OCI-LY3 (cell line): Measurements from ENCODE around the gene POPDC2.

Experiments
- H2AFZ ChIP-seq: fragments of 200-600, 300-600 bp; shearing (Covaris generic); 2 replicates; pipeline ENCODE4 v1.6.0; 2014; ENCODE audit warnings: antibody characterized with exemption, low read depth, low read length
- H3K27ac ChIP-seq: fragments of 200-600, 300-600 bp; sonication (generic); 2 replicates; pipeline ENCODE4 v1.5.1; 2014; ENCODE audit warnings: mild to moderate bottlenecking, low read length, moderate library complexity, mixed read lengths
- H3K27me3 ChIP-seq: fragments of 200-600, 300-600 bp; sonication (generic); 2 replicates; pipeline ENCODE4 v1.6.1; 2014; ENCODE audit warnings: low read depth, low read length, mixed read lengths
- H3K36me3 ChIP-seq: fragments of 200-600, 300-600 bp; sonication (generic); replicated peaks from 2 replicates; pipeline ENCODE3; 2014; ENCODE audit warnings: low read depth, low read length, mixed read lengths
- H3K4me1 ChIP-seq: fragments of 300-600, 200-600 bp; sonication (generic); 2 replicates; pipeline ENCODE4 v1.6.1; 2014; ENCODE audit warnings: low read length, mixed read lengths
- H3K4me2 ChIP-seq: fragments of 200-600, 300-600 bp; sonication (generic); 2 replicates; pipeline ENCODE4 v1.6.1; 2014; ENCODE audit warnings: low read length, mixed read lengths
- H3K4me3 ChIP-seq: fragments of 300-600, 200-600 bp; sonication (generic); 2 replicates; pipeline ENCODE4 v1.5.1; 2014; ENCODE audit warnings: antibody characterized with exemption, mild to moderate bottlenecking, low read length, moderate library complexity
- H3K79me2 ChIP-seq: fragments of 300-600, 200-600 bp; shearing (Covaris generic); 2 replicates; pipeline ENCODE4 v1.6.1; 2014; ENCODE audit warnings: mild to moderate bottlenecking, low read length, mixed read lengths
- H3K9ac ChIP-seq: fragments of 300-600, 200-600 bp; shearing (Covaris generic); 2 replicates; pipeline ENCODE4 v1.6.0; 2014; ENCODE audit warnings: mild to moderate bottlenecking, low read length, moderate library complexity
- H3K9me3 ChIP-seq: fragments of 200-600, 300-600 bp; shearing (Covaris generic); 2 replicates; pipeline ENCODE4 v1.6.1; 2014; ENCODE audit warnings: low read length, mixed read lengths; ENCODE audit not compliant: insufficient read depth
- H4K20me1 ChIP-seq: fragments of 200-600, 300-600 bp; sonication (generic); 2 replicates; pipeline ENCODE4 v1.6.1; 2016; ENCODE audit warnings: low read length, mixed read lengths; ENCODE audit not compliant: insufficient read depth
- EZH2phosphoT487 ChIP-seq: fragments of 200-600 bp; shearing (Covaris generic); IDR thresholded peaks from 2 replicates; pipeline ENCODE4 v1.6.1; 2018; ENCODE audit warnings: antibody characterized with exemption, mixed run types, low read depth
- TF ChIP-seq, protein P1 (sequence below): fragments of 200-600, 300-600 bp; sonication (generic); IDR thresholded peaks from 2 replicates; pipeline ENCODE4 v1.5.1; 2014; ENCODE audit warnings: antibody characterized with exemption, low read length, low read depth

The POPDC2 gene

DNA sequence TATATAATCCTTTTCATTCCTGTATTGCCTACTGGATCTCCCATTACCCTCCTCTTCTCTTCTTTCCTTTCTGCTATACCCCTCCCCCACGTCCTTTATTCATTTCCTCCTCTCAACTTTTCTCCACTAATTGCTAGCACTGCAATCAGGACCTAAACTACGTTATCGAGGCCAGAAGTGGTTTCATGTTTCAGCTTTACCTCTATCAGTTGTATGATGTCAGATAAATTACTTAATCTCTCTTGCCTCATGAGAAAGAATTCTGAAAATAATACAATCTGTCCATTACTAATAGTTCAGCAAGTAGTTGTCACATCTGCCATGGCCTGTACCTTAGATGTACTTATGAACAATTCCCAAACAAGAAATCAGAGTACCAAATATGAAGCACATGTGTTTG, 10.6 kb downstream of the POPDC2 start:
- Histone ChIP-seq H3K9ac (no peak overlapping the region), H3K4me2 (no peak overlapping the region), H3K27me3 (no peaks in the 10 kb centered on the region), H4K20me1 (no peaks in the 10 kb centered on the region), H3K79me2 (no peaks in the 10 kb centered on the region), H3K36me3 (no peaks in the 10 kb centered on the region), H3K27ac (no peak overlapping the region), H3K9me3 (no peaks in the 10 kb centered on the region), H3K4me3 (no peak overlapping the region), H3K4me1 (no peaks in the 10 kb centered on the region), H2AFZ (no peak overlapping the region)
- TF ChIP-seq EZH2phosphoT487, result no peak
- TF ChIP-seq, protein P1, sequence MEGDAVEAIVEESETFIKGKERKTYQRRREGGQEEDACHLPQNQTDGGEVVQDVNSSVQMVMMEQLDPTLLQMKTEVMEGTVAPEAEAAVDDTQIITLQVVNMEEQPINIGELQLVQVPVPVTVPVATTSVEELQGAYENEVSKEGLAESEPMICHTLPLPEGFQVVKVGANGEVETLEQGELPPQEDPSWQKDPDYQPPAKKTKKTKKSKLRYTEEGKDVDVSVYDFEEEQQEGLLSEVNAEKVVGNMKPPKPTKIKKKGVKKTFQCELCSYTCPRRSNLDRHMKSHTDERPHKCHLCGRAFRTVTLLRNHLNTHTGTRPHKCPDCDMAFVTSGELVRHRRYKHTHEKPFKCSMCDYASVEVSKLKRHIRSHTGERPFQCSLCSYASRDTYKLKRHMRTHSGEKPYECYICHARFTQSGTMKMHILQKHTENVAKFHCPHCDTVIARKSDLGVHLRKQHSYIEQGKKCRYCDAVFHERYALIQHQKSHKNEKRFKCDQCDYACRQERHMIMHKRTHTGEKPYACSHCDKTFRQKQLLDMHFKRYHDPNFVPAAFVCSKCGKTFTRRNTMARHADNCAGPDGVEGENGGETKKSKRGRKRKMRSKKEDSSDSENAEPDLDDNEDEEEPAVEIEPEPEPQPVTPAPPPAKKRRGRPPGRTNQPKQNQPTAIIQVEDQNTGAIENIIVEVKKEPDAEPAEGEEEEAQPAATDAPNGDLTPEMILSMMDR, result no peak

- H3K9ac ChIP-seq, result no peak overlapping the region
- peaks cover 3% of the 10 kb centered on the region for H3K4me1 ChIP-seq
- H3K79me2 ChIP-seq, result no peaks in the 10 kb centered on the region
- no peaks in the 10 kb centered on the region for H3K27me3 ChIP-seq
- no peak overlapping the region for H3K4me3 ChIP-seq
- no peaks in the 10 kb centered on the region for H3K36me3 ChIP-seq
- no peak overlapping the region for H3K4me2 ChIP-seq
- H4K20me1 ChIP-seq, result no peaks in the 10 kb centered on the region
- no peaks in the 10 kb centered on the region for H3K9me3 ChIP-seq
- no peak overlapping the region for H2AFZ ChIP-seq
- no peak overlapping the region for H3K27ac ChIP-seq
- no peak for TF ChIP-seq EZH2phosphoT487
- TF ChIP-seq, protein P1, result no peak
Observed at GRCh38 chr3:119647843-119648575, 12.4 kb downstream of the POPDC2 start.

DNA sequence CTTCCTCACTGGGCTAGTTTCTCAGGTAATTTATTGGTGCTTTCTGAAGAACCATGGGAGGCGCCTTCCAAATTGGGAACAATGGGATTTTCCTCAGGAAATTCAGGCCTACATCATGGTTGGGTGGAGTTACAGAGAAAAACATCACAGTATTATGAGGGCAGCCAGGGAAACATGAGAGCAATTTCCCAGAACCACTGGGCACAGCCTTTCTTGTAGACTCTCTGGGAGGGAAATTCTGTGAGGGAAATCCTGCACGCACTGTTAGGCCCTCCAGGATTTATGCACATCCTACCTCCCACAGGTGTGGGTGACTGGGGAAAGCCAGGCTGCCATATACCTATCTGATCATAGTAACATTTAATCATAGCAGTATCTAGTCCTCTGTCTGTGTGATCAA, 13.2 kb downstream of the POPDC2 start:
- Histone ChIP-seq H2AFZ (no peak overlapping the region), H3K4me3 (no peak overlapping the region), H3K27me3 (no peaks in the 10 kb centered on the region), H3K27ac (no peak overlapping the region), H3K9ac (no peak overlapping the region), H3K79me2 (no peaks in the 10 kb centered on the region), H3K36me3 (peaks cover under 1% of the 10 kb centered on the region), H3K4me2 (no peak overlapping the region), H3K4me1 (peaks cover 11% of the 10 kb centered on the region), H4K20me1 (no peaks in the 10 kb centered on the region), H3K9me3 (no peaks in the 10 kb centered on the region)
- TF ChIP-seq EZH2phosphoT487, result no peak
- TF ChIP-seq, protein P1, result no peak

GRCh38 chr3:119645813-119646212, 14.6 kb downstream of the POPDC2 start:
- peaks cover 10% of the 10 kb centered on the region for H3K36me3 ChIP-seq
- no peaks in the 10 kb centered on the region for H4K20me1 ChIP-seq

More at GRCh38 chr3:119645813-119646212, 14.6 kb downstream of the POPDC2 start:
- Histone ChIP-seq H3K9ac (no peak overlapping the region), H3K4me3 (no peak overlapping the region), H3K4me1 (peaks cover 14% of the 10 kb centered on the region), H2AFZ (no peak overlapping the region), H3K4me2 (no peak overlapping the region), H3K27ac (no peak overlapping the region), H3K79me2 (no peaks in the 10 kb centered on the region), H3K9me3 (no peaks in the 10 kb centered on the region), H3K27me3 (no peaks in the 10 kb centered on the region)
- TF ChIP-seq, protein P1, result no peak
- TF ChIP-seq EZH2phosphoT487, result no peak
